Measurements from ENCODE around the gene PGM5.

GRCh38 chr9:68558545-68558944 is 202.1 kb downstream of the PGM5 start:
- TF ChIP-seq CTCF (conservative IDR thresholded peaks at IDR 0.05; ENCODE audit: low read length) (no peak), EZH2phosphoT487 (IDR thresholded peaks at IDR 0.05; ENCODE audit: borderline replicate concordance, low read depth, low read length) (no peak)
